ELR (cell line): ENCODE measurements around the gene GTSE1.

Experiments
- DNase-seq: peaks from one replicate; pipeline ENCODE4 v3.0.0-alpha.2; 2015; ENCODE audit warnings: low read depth

The GTSE1 gene

GRCh38 chr22:46328797-46329196 is 32.1 kb downstream of the GTSE1 start:
- DNase-seq = no peak

- DNase-seq = no peak
These were observed 32.9 kb downstream of the GTSE1 start for GRCh38 chr22:46329616-46330015.

GRCh38 chr22:46330426-46330825 is 33.8 kb downstream of the GTSE1 start:
- no peak for DNase-seq

GRCh38 chr22:46331496-46331895 is 34.8 kb downstream of the GTSE1 start:
- DNase-seq = no peak

GRCh38 chr22:46335201-46336118 is 38.8 kb downstream of the GTSE1 start, which contains the start of gene TRMU:
TRMU (plus strand) TSS chr22:46335714; CDS start chr22:46335765, 51 bp downstream.
- peak; percentile 91 for DNase-seq

- DNase-seq = peak; percentile 44
These were observed 39.7 kb downstream of the GTSE1 start for GRCh38 chr22:46336119-46337078.

GRCh38 chr22:46337870-46338269 is 41.2 kb downstream of the GTSE1 start:
- DNase-seq = no peak

- DNase-seq = no peak
These were observed 42.0 kb downstream of the GTSE1 start for GRCh38 chr22:46338636-46339035.

GRCh38 chr22:46339956-46340355 is 43.3 kb downstream of the GTSE1 start:
- DNase-seq = no peak

- DNase-seq = no peak
These were observed 44.0 kb downstream of the GTSE1 start for GRCh38 chr22:46340676-46341075.

- DNase-seq = no peak
These were observed 50.2 kb downstream of the GTSE1 start for GRCh38 chr22:46346680-46347405.

GRCh38 chr22:46347646-46348045 is 51.0 kb downstream of the GTSE1 start:
- DNase-seq = no peak

GRCh38 chr22:46348099-46348695 is 51.5 kb downstream of the GTSE1 start:
- DNase-seq = no peak

GRCh38 chr22:46349238-46349637 is 52.6 kb downstream of the GTSE1 start:
- no peak for DNase-seq

GRCh38 chr22:46349681-46350080 is 53.0 kb downstream of the GTSE1 start:
- no peak for DNase-seq

- DNase-seq = no peak
These were observed 53.5 kb downstream of the GTSE1 start for GRCh38 chr22:46350121-46350520.

GRCh38 chr22:46350646-46351045 is 54.0 kb downstream of the GTSE1 start:
- no peak for DNase-seq

- DNase-seq = no peak
These were observed 54.6 kb downstream of the GTSE1 start for GRCh38 chr22:46351131-46351735.

- DNase-seq = no peak
These were observed 55.1 kb downstream of the GTSE1 start for GRCh38 chr22:46351767-46352166.

- DNase-seq = no peak
These were observed 55.6 kb downstream of the GTSE1 start for GRCh38 chr22:46352276-46352675.
